MM.1S (cell line): ENCODE results near the gene TTC7B.

Experiments
- DNase-seq: peaks from one replicate; pipeline ENCODE4 v3.0.0-alpha.2; 2015
- H2AFZ ChIP-seq: fragments of 300-600 bp; sonication (generic); 2 replicates; pipeline ENCODE4 v1.6.0; 2016; ENCODE audit warnings: antibody characterized with exemption, low read length
- H3F3A ChIP-seq: fragments of 300-600 bp; sonication (generic); 2 replicates; pipeline ENCODE4 v1.6.1; 2016; ENCODE audit warnings: mild to moderate bottlenecking, antibody characterized with exemption, low read length, moderate library complexity, mixed read lengths; ENCODE audit not compliant: insufficient read depth
- H3K27ac ChIP-seq: fragments of 300-600 bp; sonication (generic); 2 replicates; pipeline ENCODE4 v1.5.1; 2016; ENCODE audit warnings: mild to moderate bottlenecking, low read length
- H3K27me3 ChIP-seq: fragments of 300-600 bp; sonication (generic); replicated peaks from 2 replicates; pipeline ENCODE4 v1.6.0; 2016; ENCODE audit warnings: low read length; ENCODE audit not compliant: insufficient read depth
- H3K36me3 ChIP-seq: fragments of 300-600 bp; sonication (generic); replicated peaks from 2 replicates; pipeline ENCODE4 v1.6.1; 2016; ENCODE audit warnings: mild to moderate bottlenecking, low read length, mixed read lengths; ENCODE audit not compliant: insufficient read depth
- H3K4me1 ChIP-seq: fragments of 300-600 bp; sonication (generic); 2 replicates; pipeline ENCODE4 v1.6.1; 2016; ENCODE audit warnings: low read length, mixed read lengths
- H3K4me2 ChIP-seq: fragments of 300-600 bp; sonication (generic); 2 replicates; pipeline ENCODE4 v1.6.0; 2016; ENCODE audit warnings: low read depth, low read length
- H3K4me3 ChIP-seq: fragments of 300-600 bp; sonication (generic); 2 replicates; pipeline ENCODE4 v1.5.1; 2016; ENCODE audit warnings: low read length, mixed read lengths
- H3K79me2 ChIP-seq: fragments of 300-600 bp; sonication (generic); 2 replicates; pipeline ENCODE4 v1.6.1; 2016; ENCODE audit warnings: mixed run types, low read length, mixed read lengths
- H3K9ac ChIP-seq: fragments of 300-600 bp; sonication (generic); 2 replicates; pipeline ENCODE4 v1.6.1; 2016; ENCODE audit warnings: low read length, mixed read lengths
- H3K9me2 ChIP-seq: fragments of 300-600 bp; sonication (generic); replicated peaks from 2 replicates; pipeline ENCODE4 v1.6.1; 2016; ENCODE audit warnings: mild to moderate bottlenecking, low read length, mixed read lengths; ENCODE audit not compliant: insufficient read depth
- H3K9me3 ChIP-seq: fragments of 300-600 bp; sonication (generic); replicated peaks from 2 replicates; pipeline ENCODE4 v1.6.1; 2016; ENCODE audit warnings: mild to moderate bottlenecking, low read length, mixed read lengths; ENCODE audit not compliant: insufficient read depth
- H4K20me1 ChIP-seq: fragments of 300-600 bp; sonication (generic); 2 replicates; pipeline ENCODE4 v1.6.1; 2016; ENCODE audit warnings: mild to moderate bottlenecking, low read length, moderate library complexity, mixed read lengths; ENCODE audit not compliant: insufficient read depth
- EZH2 ChIP-seq: fragments of 300-600 bp; sonication (generic); optimal IDR thresholded peaks from 2 replicates; pipeline ENCODE3; 2017; ENCODE audit warnings: low read depth, mild to moderate bottlenecking, antibody characterized with exemption, low read length, mixed read lengths
- EZH2phosphoT487 ChIP-seq: fragments of 300-600 bp; sonication (generic); IDR thresholded peaks from 2 replicates; pipeline ENCODE4 v1.6.1; 2018; ENCODE audit warnings: antibody characterized with exemption, low read length
- TF ChIP-seq, protein P1 (sequence below): fragments of 300-600 bp; sonication (generic); IDR thresholded peaks from 2 replicates; pipeline ENCODE4 v1.5.1; 2016; ENCODE audit warnings: antibody characterized with exemption, low read length, mixed read lengths

Gene TTC7B

GRCh38 chr14:90626550-90626949, 189.7 kb downstream of the TTC7B start:
- Histone ChIP-seq H4K20me1 (no peaks in the 10 kb centered on the region), H3K9me3 (no peaks in the 10 kb centered on the region), H3K9ac (no peak overlapping the region), H3K27ac (no peak overlapping the region), H3K27me3 (no peaks in the 10 kb centered on the region), H3K4me1 (peaks cover 24% of the 10 kb centered on the region), H3K36me3 (no peaks in the 10 kb centered on the region), H3F3A (peaks cover 12% of the 10 kb centered on the region), H2AFZ (no peak overlapping the region), H3K4me3 (no peak overlapping the region), H3K9me2 (no peaks in the 10 kb centered on the region), H3K79me2 (no peaks in the 10 kb centered on the region), H3K4me2 (no peak overlapping the region)
- no peak for DNase-seq
- TF ChIP-seq EZH2phosphoT487 = no peak
- no peak for TF ChIP-seq EZH2
- TF ChIP-seq, protein P1, sequence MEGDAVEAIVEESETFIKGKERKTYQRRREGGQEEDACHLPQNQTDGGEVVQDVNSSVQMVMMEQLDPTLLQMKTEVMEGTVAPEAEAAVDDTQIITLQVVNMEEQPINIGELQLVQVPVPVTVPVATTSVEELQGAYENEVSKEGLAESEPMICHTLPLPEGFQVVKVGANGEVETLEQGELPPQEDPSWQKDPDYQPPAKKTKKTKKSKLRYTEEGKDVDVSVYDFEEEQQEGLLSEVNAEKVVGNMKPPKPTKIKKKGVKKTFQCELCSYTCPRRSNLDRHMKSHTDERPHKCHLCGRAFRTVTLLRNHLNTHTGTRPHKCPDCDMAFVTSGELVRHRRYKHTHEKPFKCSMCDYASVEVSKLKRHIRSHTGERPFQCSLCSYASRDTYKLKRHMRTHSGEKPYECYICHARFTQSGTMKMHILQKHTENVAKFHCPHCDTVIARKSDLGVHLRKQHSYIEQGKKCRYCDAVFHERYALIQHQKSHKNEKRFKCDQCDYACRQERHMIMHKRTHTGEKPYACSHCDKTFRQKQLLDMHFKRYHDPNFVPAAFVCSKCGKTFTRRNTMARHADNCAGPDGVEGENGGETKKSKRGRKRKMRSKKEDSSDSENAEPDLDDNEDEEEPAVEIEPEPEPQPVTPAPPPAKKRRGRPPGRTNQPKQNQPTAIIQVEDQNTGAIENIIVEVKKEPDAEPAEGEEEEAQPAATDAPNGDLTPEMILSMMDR = no peak

- no peak overlapping the region for H3K9ac ChIP-seq
- H3K27ac ChIP-seq = no peak overlapping the region
- H3K4me2 ChIP-seq = no peak overlapping the region
- H3F3A ChIP-seq = peaks cover 10% of the 10 kb centered on the region
- no peak for DNase-seq
- H3K27me3 ChIP-seq = no peaks in the 10 kb centered on the region
- TF ChIP-seq, protein P1 = no peak
- no peak for TF ChIP-seq EZH2
- no peak for TF ChIP-seq EZH2phosphoT487
- H3K4me3 ChIP-seq = no peak overlapping the region
- H4K20me1 ChIP-seq = no peaks in the 10 kb centered on the region
- no peak overlapping the region for H2AFZ ChIP-seq
- H3K36me3 ChIP-seq = no peaks in the 10 kb centered on the region
- no peaks in the 10 kb centered on the region for H3K79me2 ChIP-seq
- no peaks in the 10 kb centered on the region for H3K9me3 ChIP-seq
- H3K4me1 ChIP-seq = peaks cover 23% of the 10 kb centered on the region
- H3K9me2 ChIP-seq = no peaks in the 10 kb centered on the region
Observed at GRCh38 chr14:90625445-90625844, 190.8 kb downstream of the TTC7B start.

GRCh38 chr14:90624732-90625400, 191.4 kb downstream of the TTC7B start:
- Histone ChIP-seq H3K27me3 (no peaks in the 10 kb centered on the region), H2AFZ (no peak overlapping the region), H3K4me3 (no peak overlapping the region), H3K4me1 (peaks cover 19% of the 10 kb centered on the region), H3F3A (peaks cover 5% of the 10 kb centered on the region), H3K9ac (no peak overlapping the region), H3K9me3 (no peaks in the 10 kb centered on the region), H3K36me3 (no peaks in the 10 kb centered on the region), H4K20me1 (no peaks in the 10 kb centered on the region), H3K79me2 (no peaks in the 10 kb centered on the region), H3K9me2 (no peaks in the 10 kb centered on the region), H3K4me2 (no peak overlapping the region), H3K27ac (no peak overlapping the region)
- TF ChIP-seq EZH2phosphoT487 (no peak), EZH2 (no peak)
- TF ChIP-seq, protein P1 = no peak
- no peak for DNase-seq
